Keratinocyte (primary cell): ENCODE measurements around the gene SYNE1. TPM values are rescaled to one million over a fixed set of nuclear protein-coding genes. Genes with fewer than 3 reads are reported as not detected.

Source experiments
- DNase-seq: peaks from one replicate; pipeline ENCODE4 v3.0.0-alpha.2; 2011; ENCODE audit warnings: low read depth, missing footprints, low spot score
- FAIRE-seq: peaks from 2 replicates; lab custom pipeline; 2011; peaks lifted over from hg19 to GRCh38; lab: Jason Lieb, UNC
- H2AFZ ChIP-seq: 2 replicates; pipeline ENCODE4 v1.6.0; 2012; ENCODE audit warnings: low read length, control low read depth, inconsistent platforms; ENCODE audit not compliant: control insufficient read depth
- H3K27ac ChIP-seq: 2 replicates; pipeline ENCODE4 v1.5.1; 2011; ENCODE audit warnings: low read length; ENCODE audit not compliant: control insufficient read depth, insufficient read depth
- H3K27me3 ChIP-seq: 3 replicates; pipeline ENCODE4 v1.6.0; 2011; ENCODE audit warnings: low read length; ENCODE audit not compliant: control insufficient read depth, insufficient read depth; ENCODE audit errors: extremely low read depth
- H3K36me3 ChIP-seq, 2 experiments: 2 replicates in 1 of 2; 3 replicates in 1 of 2; pipeline ENCODE4 v1.5.1; 2011; ENCODE audit warnings: low read length in 2 of 2, mild to moderate bottlenecking in 1 of 2; ENCODE audit not compliant: control insufficient read depth in 2 of 2, insufficient read depth in 2 of 2; ENCODE audit errors: extremely low read depth in 1 of 2
- H3K4me1 ChIP-seq: 3 replicates; pipeline ENCODE4 v1.5.1; 2011; ENCODE audit warnings: low read length; ENCODE audit not compliant: control insufficient read depth, insufficient read depth; ENCODE audit errors: extremely low read depth
- H3K4me2 ChIP-seq: 3 replicates; pipeline ENCODE4 v1.6.0; 2011; ENCODE audit warnings: low read depth, low read length; ENCODE audit not compliant: control insufficient read depth, insufficient read depth; ENCODE audit errors: extremely low read depth
- H3K4me3 ChIP-seq, 3 experiments: fragments of 200-600 bp in 1 of 3; sonication (generic) in 1 of 3; 2 replicates in 2 of 3; 3 replicates in 1 of 3; pipeline ENCODE4 v1.5.1; 2011 to 2016; ENCODE audit warnings: low read length in 3 of 3, mild to moderate bottlenecking in 3 of 3, control low read depth in 2 of 3, inconsistent platforms in 1 of 3, low read depth in 1 of 3, mixed read lengths in 1 of 3, mixed run types in 1 of 3, moderate library complexity in 1 of 3; ENCODE audit not compliant: control insufficient read depth in 2 of 3, insufficient read depth in 2 of 3; ENCODE audit errors: extremely low read depth in 1 of 3
- H3K79me2 ChIP-seq: 2 replicates; pipeline ENCODE4 v1.6.0; 2012; ENCODE audit warnings: low read length; ENCODE audit not compliant: control insufficient read depth, insufficient read depth
- H3K9ac ChIP-seq: 3 replicates; pipeline ENCODE4 v1.6.0; 2011; ENCODE audit warnings: low read length; ENCODE audit not compliant: control insufficient read depth, insufficient read depth; ENCODE audit errors: extremely low read depth
- H3K9me1 ChIP-seq: 3 replicates; pipeline ENCODE4 v1.6.0; 2011; ENCODE audit warnings: low read length; ENCODE audit not compliant: control insufficient read depth, insufficient read depth; ENCODE audit errors: extremely low read depth
- H3K9me3 ChIP-seq: 2 replicates; pipeline ENCODE4 v1.5.1; 2012; ENCODE audit warnings: low read depth, low read length; ENCODE audit not compliant: control insufficient read depth
- H4K20me1 ChIP-seq: 3 replicates; pipeline ENCODE4 v1.6.0; 2011; ENCODE audit warnings: low read length; ENCODE audit not compliant: control insufficient read depth, insufficient read depth; ENCODE audit errors: extremely low read depth
- CTCF ChIP-seq, 3 experiments: IDR thresholded peaks in 1 of 3; conservative IDR thresholded peaks in 1 of 3; optimal IDR thresholded peaks in 1 of 3; 2 replicates in 2 of 3; 3 replicates in 1 of 3; pipeline versions ENCODE3 to v1.5.1; 2011; ENCODE audit warnings: low read length in 3 of 3, mild to moderate bottlenecking in 3 of 3, moderate library complexity in 2 of 3, control low read depth in 1 of 3, inconsistent platforms in 1 of 3; ENCODE audit not compliant: insufficient read depth in 2 of 3; ENCODE audit errors: extremely low read depth in 1 of 3
- EZH2 ChIP-seq: IDR thresholded peaks from one replicate; pipeline ENCODE4 v1.6.1; 2012; ENCODE audit warnings: inconsistent platforms, mild to moderate bottlenecking, low read length, moderate library complexity
- dilution Hi-C: fragments of 300-500 bp; cut with MboI; formaldehyde crosslinking; loops from one replicate; pipeline ENCODE4 v1.7.0; 2020; ENCODE audit warnings: low sequenced_read_pairs; ENCODE audit not compliant: extremely low pct_ligation_motif_present
- polyA plus RNA-seq, 5 experiments: library from polyadenylated mRNA; depleted of rRNA in 3 of 5; stranded (reverse) in 3 of 5; stranded (forward) in 1 of 5; unstranded in 1 of 5; fragments of >200 nt; gene quantifications; 1 replicate in 1 of 5; 2 replicates in 3 of 5; 3 replicates in 1 of 5; pipeline versions ENCODE4 v1.2.1 to v1.2.3, GENCODE V29; 2011 to 2012; ENCODE audit warnings: missing spikeins in 2 of 5, low read depth in 1 of 5, low replicate concordance in 1 of 5

SYNE1 gene
- polyA plus RNA-seq, 1 donor (not counting 4 experiments of a cell fraction or from before 2014, with no cell fraction given) = 4.0 TPM

- H3K27me3 ChIP-seq = no peaks in the 10 kb centered on the region
- no peaks in the 10 kb centered on the region for H4K20me1 ChIP-seq
- no peak overlapping the region for H3K4me3 ChIP-seq
- dilution Hi-C loops = no loop called here
- H3K4me1 ChIP-seq = peaks cover 55% of the 10 kb centered on the region
- no peak overlapping the region for H3K27ac ChIP-seq
- FAIRE-seq (no peak), DNase-seq (no peak)
- no peak overlapping the region for H3K4me2 ChIP-seq
- no peak overlapping the region for H3K9ac ChIP-seq
- no peaks in the 10 kb centered on the region for H3K36me3 ChIP-seq
- no peaks in the 10 kb centered on the region for H3K79me2 ChIP-seq
- TF ChIP-seq CTCF (optimal IDR thresholded peaks at IDR 0.05 in 1 of 3, IDR thresholded peaks at IDR 0.05 in 1 of 3, conservative IDR thresholded peaks at IDR 0.05 in 1 of 3; ENCODE audit: extremely low read depth in 1 of 3, insufficient read depth in 2 of 3, low read length in 3 of 3) (no peak), EZH2 (no peak)
- no peaks in the 10 kb centered on the region for H3K9me3 ChIP-seq
- H3K9me1 ChIP-seq = no peaks in the 10 kb centered on the region
- no peak overlapping the region for H2AFZ ChIP-seq
These were observed 546.0 kb downstream of the SYNE1 start for GRCh38 chr6:152091201-152091600.

GRCh38 chr6:152089992-152090391 is 547.2 kb downstream of the SYNE1 start:
- DNase-seq (no peak), FAIRE-seq (peak; percentile 78)
- no peak overlapping the region for H2AFZ ChIP-seq
- no peak overlapping the region for H3K4me2 ChIP-seq
- no peaks in the 10 kb centered on the region for H3K36me3 ChIP-seq
- no peaks in the 10 kb centered on the region for H3K79me2 ChIP-seq
- H3K27me3 ChIP-seq = no peaks in the 10 kb centered on the region
- no peak overlapping the region for H3K27ac ChIP-seq
- no peak overlapping the region for H3K4me3 ChIP-seq
- H3K9ac ChIP-seq = no peak overlapping the region
- no peak for TF ChIP-seq CTCF (optimal IDR thresholded peaks at IDR 0.05 in 1 of 3, IDR thresholded peaks at IDR 0.05 in 1 of 3, conservative IDR thresholded peaks at IDR 0.05 in 1 of 3; ENCODE audit: extremely low read depth in 1 of 3, insufficient read depth in 2 of 3, low read length in 3 of 3)
- no peak for TF ChIP-seq EZH2
- H4K20me1 ChIP-seq = no peaks in the 10 kb centered on the region
- dilution Hi-C loops = no loop called here
- no peaks in the 10 kb centered on the region for H3K9me3 ChIP-seq
- H3K4me1 ChIP-seq = peaks cover 56% of the 10 kb centered on the region
- H3K9me1 ChIP-seq = no peaks in the 10 kb centered on the region
